ENCODE results near the gene PGGHG. TPM values are rescaled to one million over a fixed set of nuclear protein-coding genes. Genes with fewer than 3 reads are reported as not detected.

The PGGHG gene
- total and polyA plus RNA-seq, 2 of the 13 experiments (the other 11 are each of a cell fraction or from before 2014, with no cell fraction given), result 5.9 to 14.8 TPM

DNA sequence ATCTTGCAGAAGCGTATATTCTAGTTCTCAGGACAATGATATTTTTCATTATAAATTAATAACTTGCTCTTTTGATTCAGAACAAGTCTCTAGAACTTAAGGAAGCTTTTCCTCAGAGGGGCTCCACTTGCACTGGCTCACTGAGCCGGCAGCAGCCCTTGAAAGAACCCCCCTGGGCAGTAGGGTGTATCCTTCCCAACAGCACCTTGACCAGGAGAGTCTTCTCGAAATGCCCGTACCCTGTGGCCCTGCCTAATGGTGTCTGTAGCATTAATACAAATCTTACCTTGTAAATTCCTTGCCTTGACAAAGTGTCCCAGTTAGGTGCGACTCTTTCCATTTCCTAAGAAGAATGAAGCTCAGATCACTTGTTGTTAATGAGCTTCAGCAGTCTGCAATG lies 38.7 kb upstream of the PGGHG start:
- Histone ChIP-seq H3K4me1 (ENCODE audit: insufficient read depth, low read length) (no peaks in the 10 kb centered on the region), H3K9me3 (ENCODE audit: low read length) (no peaks in the 10 kb centered on the region), H3K27me3 (ENCODE audit: control insufficient read depth in 1 of 2, insufficient read depth in 2 of 2, low read length in 2 of 2) (no peaks in the 10 kb centered on the region), H2AFZ (ENCODE audit: low read length) (no peak overlapping the region), H3K27ac (ENCODE audit: extremely low read length, insufficient read depth, low read length) (no peak overlapping the region), H3K9ac (ENCODE audit: insufficient read depth, low read depth, low read length) (no peak overlapping the region), H3K4me2 (ENCODE audit: low read depth, low read length) (no peak overlapping the region), H3K36me3 (replicated peaks in 1 of 2; ENCODE audit: control insufficient read depth in 1 of 2, insufficient read depth in 2 of 2, low read length in 2 of 2) (peaks cover 33 to 63% of the 10 kb centered on the region in 2 experiments; a peak in 4 of 5 replicates), H3K79me2 (ENCODE audit: insufficient read depth, low read length) (no peaks in the 10 kb centered on the region), H3K4me3 (replicated peaks in 1 of 3; ENCODE audit: insufficient read depth in 1 of 3, low read depth in 2 of 3, low read length in 3 of 3) (no peak overlapping the region), H4K20me1 (ENCODE audit: insufficient read depth, low read length) (no peaks in the 10 kb centered on the region)
- POLR2A ChIA-PET, result interaction anchor here (1.0 to 1.2 kb wide), 4 partner anchors 11 to 106 kb away, joined by 3 to 4 read pairs (median 3); no protein-coding TSS in a partner anchor
- intact Hi-C loops (cut with micrococcal nuclease; ENCODE audit: unreplicated experiment) (no loop called here), in situ Hi-C loops (cut with HindIII; ENCODE audit: extremely low pct_ligation_motif_present, low pct_unique_long_range_greater_than_20kb) (no loop called here)
- no peak for DNase-seq (ENCODE audit: low spot score)
- 94% methylated on average over 5 of the region's 5 CpGs for WGBS (ENCODE audit: low lambda C conversion rate)
- no TSS peak for BruUV-seq (replicated peaks)
- FAIRE-seq, result no peak
- TF ChIP-seq U2AF2 (IDR thresholded peaks at IDR 0.05; ENCODE audit: low read depth, low read length) (no peak), PLRG1 (conservative IDR thresholded peaks at IDR 0.05) (no peak), ESRRA (CRISPR knock-in tag; IDR thresholded peaks at IDR 0.05; ENCODE audit: low read depth) (no peak), BRD4 (CRISPR knock-in tag; IDR thresholded peaks at IDR 0.05) (no peak), MED8 (CRISPR knock-in tag; IDR thresholded peaks at IDR 0.05; ENCODE audit: insufficient replicate concordance) (no peak), ZNF30 (CRISPR knock-in tag; IDR thresholded peaks at IDR 0.05) (no peak), CENPX (CRISPR knock-in tag; IDR thresholded peaks at IDR 0.05) (no peak), RFXAP (CRISPR knock-in tag; IDR thresholded peaks at IDR 0.05; ENCODE audit: borderline replicate concordance) (no peak), NRL (CRISPR knock-in tag; IDR thresholded peaks at IDR 0.05; ENCODE audit: borderline replicate concordance) (no peak), ZNF839 (CRISPR knock-in tag; IDR thresholded peaks at IDR 0.05; ENCODE audit: borderline replicate concordance) (no peak)
- TF ChIP-seq, protein P1, sequence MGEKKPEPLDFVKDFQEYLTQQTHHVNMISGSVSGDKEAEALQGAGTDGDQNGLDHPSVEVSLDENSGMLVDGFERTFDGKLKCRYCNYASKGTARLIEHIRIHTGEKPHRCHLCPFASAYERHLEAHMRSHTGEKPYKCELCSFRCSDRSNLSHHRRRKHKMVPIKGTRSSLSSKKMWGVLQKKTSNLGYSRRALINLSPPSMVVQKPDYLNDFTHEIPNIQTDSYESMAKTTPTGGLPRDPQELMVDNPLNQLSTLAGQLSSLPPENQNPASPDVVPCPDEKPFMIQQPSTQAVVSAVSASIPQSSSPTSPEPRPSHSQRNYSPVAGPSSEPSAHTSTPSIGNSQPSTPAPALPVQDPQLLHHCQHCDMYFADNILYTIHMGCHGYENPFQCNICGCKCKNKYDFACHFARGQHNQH (CRISPR knock-in tag; IDR thresholded peaks at IDR 0.05), result no peak
- TF ChIP-seq, protein P2, sequence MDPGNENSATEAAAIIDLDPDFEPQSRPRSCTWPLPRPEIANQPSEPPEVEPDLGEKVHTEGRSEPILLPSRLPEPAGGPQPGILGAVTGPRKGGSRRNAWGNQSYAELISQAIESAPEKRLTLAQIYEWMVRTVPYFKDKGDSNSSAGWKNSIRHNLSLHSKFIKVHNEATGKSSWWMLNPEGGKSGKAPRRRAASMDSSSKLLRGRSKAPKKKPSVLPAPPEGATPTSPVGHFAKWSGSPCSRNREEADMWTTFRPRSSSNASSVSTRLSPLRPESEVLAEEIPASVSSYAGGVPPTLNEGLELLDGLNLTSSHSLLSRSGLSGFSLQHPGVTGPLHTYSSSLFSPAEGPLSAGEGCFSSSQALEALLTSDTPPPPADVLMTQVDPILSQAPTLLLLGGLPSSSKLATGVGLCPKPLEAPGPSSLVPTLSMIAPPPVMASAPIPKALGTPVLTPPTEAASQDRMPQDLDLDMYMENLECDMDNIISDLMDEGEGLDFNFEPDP (CRISPR knock-in tag; conservative IDR thresholded peaks at IDR 0.05), result no peak
- TF ChIP-seq, protein P3, sequence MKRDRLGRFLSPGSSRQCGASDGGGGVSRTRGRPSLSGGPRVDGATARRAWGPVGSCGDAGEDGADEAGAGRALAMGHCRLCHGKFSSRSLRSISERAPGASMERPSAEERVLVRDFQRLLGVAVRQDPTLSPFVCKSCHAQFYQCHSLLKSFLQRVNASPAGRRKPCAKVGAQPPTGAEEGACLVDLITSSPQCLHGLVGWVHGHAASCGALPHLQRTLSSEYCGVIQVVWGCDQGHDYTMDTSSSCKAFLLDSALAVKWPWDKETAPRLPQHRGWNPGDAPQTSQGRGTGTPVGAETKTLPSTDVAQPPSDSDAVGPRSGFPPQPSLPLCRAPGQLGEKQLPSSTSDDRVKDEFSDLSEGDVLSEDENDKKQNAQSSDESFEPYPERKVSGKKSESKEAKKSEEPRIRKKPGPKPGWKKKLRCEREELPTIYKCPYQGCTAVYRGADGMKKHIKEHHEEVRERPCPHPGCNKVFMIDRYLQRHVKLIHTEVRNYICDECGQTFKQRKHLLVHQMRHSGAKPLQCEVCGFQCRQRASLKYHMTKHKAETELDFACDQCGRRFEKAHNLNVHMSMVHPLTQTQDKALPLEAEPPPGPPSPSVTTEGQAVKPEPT (CRISPR knock-in tag; IDR thresholded peaks at IDR 0.05; ENCODE audit: low read depth), result no peak
- TF ChIP-seq, protein P4, sequence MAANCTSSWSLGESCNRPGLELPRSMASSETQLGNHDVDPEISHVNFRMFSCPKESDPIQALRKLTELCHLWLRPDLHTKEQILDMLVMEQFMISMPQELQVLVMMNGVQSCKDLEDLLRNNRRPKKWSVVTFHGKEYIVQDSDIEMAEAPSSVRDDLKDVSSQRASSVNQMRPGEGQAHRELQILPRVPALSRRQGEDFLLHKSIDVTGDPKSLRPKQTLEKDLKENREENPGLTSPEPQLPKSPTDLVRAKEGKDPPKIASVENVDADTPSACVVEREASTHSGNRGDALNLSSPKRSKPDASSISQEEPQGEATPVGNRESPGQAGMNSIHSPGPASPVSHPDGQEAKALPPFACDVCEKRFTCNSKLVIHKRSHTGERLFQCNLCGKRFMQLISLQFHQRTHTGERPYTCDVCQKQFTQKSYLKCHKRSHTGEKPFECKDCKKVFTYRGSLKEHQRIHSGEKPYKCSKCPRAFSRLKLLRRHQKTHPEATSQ (CRISPR knock-in tag; IDR thresholded peaks at IDR 0.05; ENCODE audit: borderline replicate concordance), result no peak
- ATAC-seq, result no peak
- CTCF ChIA-PET (ENCODE audit: low intra/inter-chr PET ratio, low total read pairs), result no interaction called here
